ENCODE data around the gene CENPT.

Gene CENPT

DNA sequence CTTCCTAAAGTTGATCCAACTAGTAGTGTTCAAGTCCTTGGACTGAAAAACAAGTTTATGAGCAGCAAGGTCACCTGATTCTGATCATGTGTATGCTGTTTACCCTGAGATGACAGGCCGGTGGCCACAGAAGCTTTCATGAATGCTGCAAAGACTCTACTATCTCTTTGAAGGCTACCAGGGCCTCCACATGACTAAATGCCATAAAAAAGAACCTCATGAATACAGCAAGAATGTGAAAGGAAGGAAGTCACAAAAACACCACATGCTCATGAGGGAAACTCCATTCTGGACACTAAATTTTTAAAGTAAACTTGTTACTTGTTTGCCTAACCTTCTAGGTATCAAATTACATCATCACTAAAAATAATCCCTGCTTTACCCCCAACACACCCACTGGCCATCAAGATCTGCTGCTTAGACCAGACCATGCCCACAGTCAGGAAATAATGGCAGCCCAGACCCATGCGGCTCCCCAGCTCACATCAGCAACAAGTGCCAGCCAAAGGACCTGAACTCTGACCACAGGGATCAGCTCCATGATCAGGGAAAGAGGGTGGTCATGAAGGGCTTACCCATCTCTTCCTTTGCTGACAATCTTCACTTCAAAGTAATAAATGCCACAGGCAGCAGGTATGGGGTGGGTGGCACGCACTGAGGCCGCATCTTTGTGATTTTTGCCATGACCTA is 42.5 kb downstream of the CENPT start:
- peaks cover 5% of the 10 kb centered on the region; the same call in 1 of the 2 replicates for H4K20me1 ChIP-seq (ENCODE audit: insufficient read depth, low read length)
- H3K36me3 ChIP-seq (ENCODE audit: insufficient read depth, low read length): peaks cover 44% of the 10 kb centered on the region
- H3K9me3 ChIP-seq (ENCODE audit: insufficient read depth, low read length, severe bottlenecking): no peaks in the 10 kb centered on the region
- peak overlapping the region; percentile 86 to 91; a peak in 3 of 4 replicates for H3K4me3 ChIP-seq (ENCODE audit: low read depth in 1 of 2, low read length in 2 of 2)
- DNase-seq (no peak), ATAC-seq (ENCODE audit: insufficient read depth, low read depth) (no peak)
- peaks cover 36% of the 10 kb centered on the region for H3K4me1 ChIP-seq (ENCODE audit: insufficient read depth, low read length)
- peaks cover 59% of the 10 kb centered on the region for H3K79me2 ChIP-seq (ENCODE audit: insufficient read depth, low read length)
- H3K9ac ChIP-seq (ENCODE audit: low read depth, low read length): peak overlapping the region; percentile 78
- H3K27me3 ChIP-seq (ENCODE audit: insufficient read depth, low read length, poor library complexity): no peaks in the 10 kb centered on the region
- no peak for TF ChIP-seq EZH2 (IDR thresholded peaks at IDR 0.05; ENCODE audit: borderline replicate concordance, low read depth, low read length, severe bottlenecking)
- TF ChIP-seq, protein P1, sequence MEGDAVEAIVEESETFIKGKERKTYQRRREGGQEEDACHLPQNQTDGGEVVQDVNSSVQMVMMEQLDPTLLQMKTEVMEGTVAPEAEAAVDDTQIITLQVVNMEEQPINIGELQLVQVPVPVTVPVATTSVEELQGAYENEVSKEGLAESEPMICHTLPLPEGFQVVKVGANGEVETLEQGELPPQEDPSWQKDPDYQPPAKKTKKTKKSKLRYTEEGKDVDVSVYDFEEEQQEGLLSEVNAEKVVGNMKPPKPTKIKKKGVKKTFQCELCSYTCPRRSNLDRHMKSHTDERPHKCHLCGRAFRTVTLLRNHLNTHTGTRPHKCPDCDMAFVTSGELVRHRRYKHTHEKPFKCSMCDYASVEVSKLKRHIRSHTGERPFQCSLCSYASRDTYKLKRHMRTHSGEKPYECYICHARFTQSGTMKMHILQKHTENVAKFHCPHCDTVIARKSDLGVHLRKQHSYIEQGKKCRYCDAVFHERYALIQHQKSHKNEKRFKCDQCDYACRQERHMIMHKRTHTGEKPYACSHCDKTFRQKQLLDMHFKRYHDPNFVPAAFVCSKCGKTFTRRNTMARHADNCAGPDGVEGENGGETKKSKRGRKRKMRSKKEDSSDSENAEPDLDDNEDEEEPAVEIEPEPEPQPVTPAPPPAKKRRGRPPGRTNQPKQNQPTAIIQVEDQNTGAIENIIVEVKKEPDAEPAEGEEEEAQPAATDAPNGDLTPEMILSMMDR (IDR thresholded peaks at IDR 0.05; ENCODE audit: borderline replicate concordance, extremely low read depth, low read length, poor library complexity, severe bottlenecking): no peak
- H2AFZ ChIP-seq (ENCODE audit: low read depth, low read length): peak overlapping the region; percentile 82; the same call in 1 of the 2 replicates
- H3K27ac ChIP-seq (ENCODE audit: low read length): peak overlapping the region; percentile 74; the same call in 1 of the 2 replicates
- peak overlapping the region; percentile 92 for H3K4me2 ChIP-seq (ENCODE audit: insufficient read depth, low read length)

DNA sequence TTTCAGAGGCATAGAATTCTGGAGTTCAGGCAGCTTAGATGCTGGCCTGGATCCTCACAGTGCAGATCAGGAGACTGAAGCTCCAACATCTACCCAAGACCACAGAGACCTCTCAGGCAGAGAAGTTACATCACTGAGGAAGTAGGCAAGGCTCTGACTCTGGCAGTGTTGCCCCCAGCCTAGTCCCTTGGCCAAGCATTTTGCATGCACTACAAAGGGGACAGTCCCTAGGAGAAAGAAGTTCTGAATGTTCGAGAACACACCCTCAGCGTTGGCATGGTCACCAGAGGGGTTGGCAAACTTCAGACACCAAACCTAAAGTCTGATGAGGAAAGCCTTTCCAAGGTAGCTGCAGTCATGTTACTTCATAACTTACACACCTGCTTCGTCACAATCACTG is 43.6 kb downstream of the CENPT start:
- H3K79me2 ChIP-seq (ENCODE audit: insufficient read depth, low read length): peaks cover 64% of the 10 kb centered on the region
- peaks cover 6% of the 10 kb centered on the region; the same call in 1 of the 2 replicates for H4K20me1 ChIP-seq (ENCODE audit: insufficient read depth, low read length)
- H3K27ac ChIP-seq (ENCODE audit: low read length): no peak overlapping the region
- no peak overlapping the region for H3K4me3 ChIP-seq (ENCODE audit: low read depth in 1 of 2, low read length in 2 of 2)
- no peak for TF ChIP-seq EZH2 (IDR thresholded peaks at IDR 0.05; ENCODE audit: borderline replicate concordance, low read depth, low read length, severe bottlenecking)
- TF ChIP-seq, protein P1 (IDR thresholded peaks at IDR 0.05; ENCODE audit: borderline replicate concordance, extremely low read depth, low read length, poor library complexity, severe bottlenecking): no peak
- H3K36me3 ChIP-seq (ENCODE audit: insufficient read depth, low read length): peaks cover 48% of the 10 kb centered on the region
- H3K9me3 ChIP-seq (ENCODE audit: insufficient read depth, low read length, severe bottlenecking): no peaks in the 10 kb centered on the region
- H2AFZ ChIP-seq (ENCODE audit: low read depth, low read length): no peak overlapping the region
- no peaks in the 10 kb centered on the region for H3K27me3 ChIP-seq (ENCODE audit: insufficient read depth, low read length, poor library complexity)
- H3K4me2 ChIP-seq (ENCODE audit: insufficient read depth, low read length): no peak overlapping the region
- peaks cover 36% of the 10 kb centered on the region for H3K4me1 ChIP-seq (ENCODE audit: insufficient read depth, low read length)
- no peak overlapping the region for H3K9ac ChIP-seq (ENCODE audit: low read depth, low read length)
- ATAC-seq (ENCODE audit: insufficient read depth, low read depth) (no peak), DNase-seq (no peak)

DNA sequence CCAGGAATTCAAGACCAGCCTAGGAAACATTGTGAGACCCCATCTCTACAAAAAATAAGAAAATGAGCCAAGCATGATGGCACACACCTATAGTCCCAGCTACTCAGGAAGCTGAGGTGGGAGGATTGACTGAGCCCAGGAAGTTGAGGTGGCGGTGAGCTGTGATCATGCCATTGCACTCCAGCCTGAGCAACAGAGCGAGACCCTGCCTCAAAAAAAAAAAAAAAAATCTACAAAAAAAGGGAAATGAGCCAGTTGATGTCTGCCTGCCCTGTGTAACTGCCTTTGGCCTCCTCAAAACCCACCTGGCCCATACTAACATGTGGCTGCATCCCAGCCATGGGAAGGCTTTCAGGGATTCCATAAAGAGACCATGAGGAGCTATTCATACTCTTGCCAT is 45.6 kb downstream of the CENPT start:
- Histone ChIP-seq H4K20me1 (ENCODE audit: insufficient read depth, low read length) (peaks cover 6% of the 10 kb centered on the region; the same call in 1 of the 2 replicates), H3K79me2 (ENCODE audit: insufficient read depth, low read length) (peaks cover 81% of the 10 kb centered on the region), H3K27ac (ENCODE audit: low read length) (no peak overlapping the region), H3K9ac (ENCODE audit: low read depth, low read length) (no peak overlapping the region), H2AFZ (ENCODE audit: low read depth, low read length) (no peak overlapping the region), H3K27me3 (ENCODE audit: insufficient read depth, low read length, poor library complexity) (no peaks in the 10 kb centered on the region), H3K4me1 (ENCODE audit: insufficient read depth, low read length) (peaks cover 25% of the 10 kb centered on the region), H3K36me3 (ENCODE audit: insufficient read depth, low read length) (peaks cover 53% of the 10 kb centered on the region), H3K9me3 (ENCODE audit: insufficient read depth, low read length, severe bottlenecking) (no peaks in the 10 kb centered on the region), H3K4me2 (ENCODE audit: insufficient read depth, low read length) (no peak overlapping the region; the same call in 1 of the 2 replicates), H3K4me3 (ENCODE audit: low read depth in 1 of 2, low read length in 2 of 2) (no peak overlapping the region)
- ATAC-seq (ENCODE audit: insufficient read depth, low read depth) (no peak), DNase-seq (peak; percentile 23)
- TF ChIP-seq, protein P1 (IDR thresholded peaks at IDR 0.05; ENCODE audit: borderline replicate concordance, extremely low read depth, low read length, poor library complexity, severe bottlenecking): no peak
- no peak for TF ChIP-seq EZH2 (IDR thresholded peaks at IDR 0.05; ENCODE audit: borderline replicate concordance, low read depth, low read length, severe bottlenecking)
